MM.1S (cell line): Measurements from ENCODE around the gene RASAL2.

Experiments
- DNase-seq: peaks from one replicate; pipeline ENCODE4 v3.0.0-alpha.2; 2015
- H2AFZ ChIP-seq: fragments of 300-600 bp; sonication (generic); 2 replicates; pipeline ENCODE4 v1.6.0; 2016; ENCODE audit warnings: antibody characterized with exemption, low read length
- H3F3A ChIP-seq: fragments of 300-600 bp; sonication (generic); 2 replicates; pipeline ENCODE4 v1.6.1; 2016; ENCODE audit warnings: mild to moderate bottlenecking, antibody characterized with exemption, low read length, moderate library complexity, mixed read lengths; ENCODE audit not compliant: insufficient read depth
- H3K27ac ChIP-seq: fragments of 300-600 bp; sonication (generic); 2 replicates; pipeline ENCODE4 v1.5.1; 2016; ENCODE audit warnings: mild to moderate bottlenecking, low read length
- H3K27me3 ChIP-seq: fragments of 300-600 bp; sonication (generic); replicated peaks from 2 replicates; pipeline ENCODE4 v1.6.0; 2016; ENCODE audit warnings: low read length; ENCODE audit not compliant: insufficient read depth
- H3K36me3 ChIP-seq: fragments of 300-600 bp; sonication (generic); replicated peaks from 2 replicates; pipeline ENCODE4 v1.6.1; 2016; ENCODE audit warnings: mild to moderate bottlenecking, low read length, mixed read lengths; ENCODE audit not compliant: insufficient read depth
- H3K4me1 ChIP-seq: fragments of 300-600 bp; sonication (generic); 2 replicates; pipeline ENCODE4 v1.6.1; 2016; ENCODE audit warnings: low read length, mixed read lengths
- H3K4me2 ChIP-seq: fragments of 300-600 bp; sonication (generic); 2 replicates; pipeline ENCODE4 v1.6.0; 2016; ENCODE audit warnings: low read depth, low read length
- H3K4me3 ChIP-seq: fragments of 300-600 bp; sonication (generic); 2 replicates; pipeline ENCODE4 v1.5.1; 2016; ENCODE audit warnings: low read length, mixed read lengths
- H3K79me2 ChIP-seq: fragments of 300-600 bp; sonication (generic); 2 replicates; pipeline ENCODE4 v1.6.1; 2016; ENCODE audit warnings: mixed run types, low read length, mixed read lengths
- H3K9ac ChIP-seq: fragments of 300-600 bp; sonication (generic); 2 replicates; pipeline ENCODE4 v1.6.1; 2016; ENCODE audit warnings: low read length, mixed read lengths
- H3K9me2 ChIP-seq: fragments of 300-600 bp; sonication (generic); replicated peaks from 2 replicates; pipeline ENCODE4 v1.6.1; 2016; ENCODE audit warnings: mild to moderate bottlenecking, low read length, mixed read lengths; ENCODE audit not compliant: insufficient read depth
- H3K9me3 ChIP-seq: fragments of 300-600 bp; sonication (generic); replicated peaks from 2 replicates; pipeline ENCODE4 v1.6.1; 2016; ENCODE audit warnings: mild to moderate bottlenecking, low read length, mixed read lengths; ENCODE audit not compliant: insufficient read depth
- H4K20me1 ChIP-seq: fragments of 300-600 bp; sonication (generic); 2 replicates; pipeline ENCODE4 v1.6.1; 2016; ENCODE audit warnings: mild to moderate bottlenecking, low read length, moderate library complexity, mixed read lengths; ENCODE audit not compliant: insufficient read depth
- EZH2 ChIP-seq: fragments of 300-600 bp; sonication (generic); optimal IDR thresholded peaks from 2 replicates; pipeline ENCODE3; 2017; ENCODE audit warnings: low read depth, mild to moderate bottlenecking, antibody characterized with exemption, low read length, mixed read lengths
- EZH2phosphoT487 ChIP-seq: fragments of 300-600 bp; sonication (generic); IDR thresholded peaks from 2 replicates; pipeline ENCODE4 v1.6.1; 2018; ENCODE audit warnings: antibody characterized with exemption, low read length
- TF ChIP-seq, protein P1 (sequence below): fragments of 300-600 bp; sonication (generic); IDR thresholded peaks from 2 replicates; pipeline ENCODE4 v1.5.1; 2016; ENCODE audit warnings: antibody characterized with exemption, low read length, mixed read lengths

Gene RASAL2

GRCh38 chr1:178477373-178477772 lies 383.5 kb downstream of the RASAL2 start:
- Histone ChIP-seq H3F3A (no peaks in the 10 kb centered on the region), H3K9me2 (no peaks in the 10 kb centered on the region), H4K20me1 (no peaks in the 10 kb centered on the region), H3K9me3 (no peaks in the 10 kb centered on the region), H3K9ac (no peak overlapping the region), H3K4me3 (no peak overlapping the region), H3K4me2 (no peak overlapping the region), H3K27ac (no peak overlapping the region), H3K4me1 (peaks cover 7% of the 10 kb centered on the region), H2AFZ (no peak overlapping the region), H3K36me3 (no peaks in the 10 kb centered on the region), H3K27me3 (no peaks in the 10 kb centered on the region), H3K79me2 (no peaks in the 10 kb centered on the region)
- no peak for DNase-seq
- TF ChIP-seq EZH2phosphoT487: no peak
- TF ChIP-seq, protein P1, sequence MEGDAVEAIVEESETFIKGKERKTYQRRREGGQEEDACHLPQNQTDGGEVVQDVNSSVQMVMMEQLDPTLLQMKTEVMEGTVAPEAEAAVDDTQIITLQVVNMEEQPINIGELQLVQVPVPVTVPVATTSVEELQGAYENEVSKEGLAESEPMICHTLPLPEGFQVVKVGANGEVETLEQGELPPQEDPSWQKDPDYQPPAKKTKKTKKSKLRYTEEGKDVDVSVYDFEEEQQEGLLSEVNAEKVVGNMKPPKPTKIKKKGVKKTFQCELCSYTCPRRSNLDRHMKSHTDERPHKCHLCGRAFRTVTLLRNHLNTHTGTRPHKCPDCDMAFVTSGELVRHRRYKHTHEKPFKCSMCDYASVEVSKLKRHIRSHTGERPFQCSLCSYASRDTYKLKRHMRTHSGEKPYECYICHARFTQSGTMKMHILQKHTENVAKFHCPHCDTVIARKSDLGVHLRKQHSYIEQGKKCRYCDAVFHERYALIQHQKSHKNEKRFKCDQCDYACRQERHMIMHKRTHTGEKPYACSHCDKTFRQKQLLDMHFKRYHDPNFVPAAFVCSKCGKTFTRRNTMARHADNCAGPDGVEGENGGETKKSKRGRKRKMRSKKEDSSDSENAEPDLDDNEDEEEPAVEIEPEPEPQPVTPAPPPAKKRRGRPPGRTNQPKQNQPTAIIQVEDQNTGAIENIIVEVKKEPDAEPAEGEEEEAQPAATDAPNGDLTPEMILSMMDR: no peak
- TF ChIP-seq EZH2: no peak

GRCh38 chr1:178477841-178478240 lies 383.9 kb downstream of the RASAL2 start:
- Histone ChIP-seq H3K79me2 (no peaks in the 10 kb centered on the region), H3F3A (no peaks in the 10 kb centered on the region), H3K4me2 (no peak overlapping the region), H4K20me1 (no peaks in the 10 kb centered on the region), H2AFZ (no peak overlapping the region), H3K27me3 (no peaks in the 10 kb centered on the region), H3K9me2 (no peaks in the 10 kb centered on the region), H3K9me3 (no peaks in the 10 kb centered on the region), H3K27ac (no peak overlapping the region), H3K36me3 (no peaks in the 10 kb centered on the region), H3K9ac (no peak overlapping the region), H3K4me3 (no peak overlapping the region), H3K4me1 (peaks cover 2% of the 10 kb centered on the region)
- TF ChIP-seq EZH2phosphoT487 (no peak), EZH2 (no peak)
- TF ChIP-seq, protein P1: no peak
- DNase-seq: no peak

DNA sequence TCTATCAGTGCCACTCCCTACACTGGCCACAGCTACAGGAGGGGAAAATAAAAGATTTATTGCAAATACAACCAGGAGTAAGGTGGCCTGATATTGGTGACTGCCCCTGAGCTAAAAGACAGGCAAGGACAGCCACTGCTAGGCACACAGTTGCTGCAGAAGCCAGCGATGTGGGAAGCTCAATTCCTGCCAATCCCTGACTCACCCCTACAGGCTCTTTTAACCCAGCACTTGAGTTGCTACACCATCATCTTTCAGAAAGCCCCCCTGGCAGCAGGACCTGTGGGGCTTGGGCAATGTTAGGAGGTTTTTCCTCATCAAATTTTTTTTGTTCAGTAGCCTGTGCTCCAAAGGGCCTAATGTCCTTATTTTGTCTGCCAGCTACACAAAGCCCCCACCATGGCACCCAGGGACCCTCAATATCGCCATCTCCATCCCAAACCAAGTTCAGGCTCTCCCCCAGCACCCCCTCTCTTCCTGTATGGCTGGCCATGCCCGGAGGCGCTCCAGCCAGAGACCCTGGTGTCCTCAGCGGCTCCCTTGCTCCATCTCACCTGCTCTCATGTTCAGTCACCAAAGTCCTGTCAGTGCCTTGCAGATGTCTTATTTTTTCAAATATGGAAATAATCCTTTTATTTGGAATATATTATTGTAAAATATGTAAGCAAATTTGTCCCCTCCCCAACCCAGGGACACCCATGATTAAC lies 389.5 kb downstream of the RASAL2 start:
- no peak overlapping the region for H3K4me3 ChIP-seq
- no peak overlapping the region for H3K9ac ChIP-seq
- DNase-seq: no peak
- no peaks in the 10 kb centered on the region for H3K27me3 ChIP-seq
- H3K9me3 ChIP-seq: no peaks in the 10 kb centered on the region
- no peak overlapping the region for H2AFZ ChIP-seq
- H3K4me2 ChIP-seq: no peak overlapping the region
- H3K27ac ChIP-seq: no peak overlapping the region
- no peaks in the 10 kb centered on the region for H3K79me2 ChIP-seq
- H3K36me3 ChIP-seq: no peaks in the 10 kb centered on the region
- no peaks in the 10 kb centered on the region for H3F3A ChIP-seq
- H3K9me2 ChIP-seq: no peaks in the 10 kb centered on the region
- H4K20me1 ChIP-seq: no peaks in the 10 kb centered on the region
- H3K4me1 ChIP-seq: no peaks in the 10 kb centered on the region
- TF ChIP-seq EZH2phosphoT487 (no peak), EZH2 (no peak)

DNA sequence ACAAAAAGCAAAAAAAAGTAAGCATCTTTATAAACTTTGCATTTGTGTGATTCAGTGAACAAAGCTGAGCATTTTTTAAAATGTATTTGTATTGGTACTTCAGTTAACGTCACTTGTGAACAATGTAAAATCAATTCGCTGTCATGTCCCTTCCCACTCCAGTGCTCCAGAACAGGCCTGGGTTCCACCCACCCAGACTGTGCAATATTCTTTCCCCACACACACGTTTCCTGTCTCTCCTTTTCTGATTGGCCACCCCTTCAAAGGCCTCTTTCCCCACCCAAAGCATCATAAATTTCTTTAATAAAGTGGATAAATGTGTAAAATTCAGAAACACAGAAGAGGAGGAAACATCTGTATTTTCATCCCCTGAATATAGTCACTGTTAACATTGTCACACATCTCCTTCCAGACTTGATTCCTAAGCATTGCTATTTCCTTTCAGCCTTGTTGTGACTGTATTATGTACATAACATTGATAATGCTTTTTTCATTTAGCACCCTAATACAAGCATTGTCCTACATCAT lies 390.9 kb downstream of the RASAL2 start:
- no peak overlapping the region for H3K4me3 ChIP-seq

More for the DNA sequence above, 390.9 kb downstream of the RASAL2 start:
- TF ChIP-seq EZH2phosphoT487 (no peak), EZH2 (no peak)
- TF ChIP-seq, protein P1: no peak
- no peaks in the 10 kb centered on the region for H3K79me2 ChIP-seq
- no peak overlapping the region for H2AFZ ChIP-seq
- H3K9me3 ChIP-seq: no peaks in the 10 kb centered on the region
- no peaks in the 10 kb centered on the region for H3K9me2 ChIP-seq
- H3F3A ChIP-seq: no peaks in the 10 kb centered on the region
- H3K27me3 ChIP-seq: no peaks in the 10 kb centered on the region
- H3K9ac ChIP-seq: no peak overlapping the region
- H3K4me1 ChIP-seq: no peaks in the 10 kb centered on the region
- no peaks in the 10 kb centered on the region for H4K20me1 ChIP-seq
- no peak overlapping the region for H3K27ac ChIP-seq
- no peaks in the 10 kb centered on the region for H3K36me3 ChIP-seq
- no peak for DNase-seq
- H3K4me2 ChIP-seq: no peak overlapping the region
